NCI-H345 treated with DMSO at 0.1 percent for 48 hours (cell line): ENCODE measurements around the gene PRRC2A.

Experiments
- DNase-seq: peaks from one replicate; lab custom pipeline; 2025; ENCODE audit not compliant: unreplicated experiment; lab: John Stamatoyannopoulos, UW

Gene PRRC2A

GRCh38 chr6:31645325-31645724 is 24.8 kb downstream of the PRRC2A start:
- no peak for DNase-seq

DNA sequence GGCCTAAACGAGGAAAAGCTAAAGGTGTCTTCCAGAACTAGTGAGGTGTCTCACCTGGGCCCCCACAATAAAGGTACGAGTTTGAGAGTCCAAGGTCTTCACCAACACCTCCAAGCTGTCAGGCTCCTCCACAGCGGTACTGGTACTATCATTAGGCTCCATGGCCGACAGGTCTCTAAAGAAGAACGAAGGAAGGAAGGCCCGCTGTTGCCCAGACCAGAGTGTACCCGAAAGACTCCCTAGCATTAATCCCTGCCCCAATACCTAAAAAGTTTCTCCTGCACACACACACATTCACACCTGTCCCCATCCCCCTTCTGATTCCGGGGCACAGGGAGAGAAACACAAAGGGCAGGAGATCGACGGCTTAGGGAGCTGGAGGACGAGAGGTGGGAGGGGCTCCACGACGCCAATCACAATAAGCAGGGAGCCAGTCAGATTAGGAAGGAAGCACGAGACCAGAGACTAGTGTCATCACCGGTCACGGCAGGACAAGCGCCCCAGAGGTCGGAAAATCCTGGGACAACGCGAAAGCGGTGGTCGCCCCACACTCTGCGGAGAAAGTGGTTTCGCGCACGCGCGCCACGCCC is 31.2 kb downstream of the PRRC2A start:
- peak; percentile 26 for DNase-seq

DNA sequence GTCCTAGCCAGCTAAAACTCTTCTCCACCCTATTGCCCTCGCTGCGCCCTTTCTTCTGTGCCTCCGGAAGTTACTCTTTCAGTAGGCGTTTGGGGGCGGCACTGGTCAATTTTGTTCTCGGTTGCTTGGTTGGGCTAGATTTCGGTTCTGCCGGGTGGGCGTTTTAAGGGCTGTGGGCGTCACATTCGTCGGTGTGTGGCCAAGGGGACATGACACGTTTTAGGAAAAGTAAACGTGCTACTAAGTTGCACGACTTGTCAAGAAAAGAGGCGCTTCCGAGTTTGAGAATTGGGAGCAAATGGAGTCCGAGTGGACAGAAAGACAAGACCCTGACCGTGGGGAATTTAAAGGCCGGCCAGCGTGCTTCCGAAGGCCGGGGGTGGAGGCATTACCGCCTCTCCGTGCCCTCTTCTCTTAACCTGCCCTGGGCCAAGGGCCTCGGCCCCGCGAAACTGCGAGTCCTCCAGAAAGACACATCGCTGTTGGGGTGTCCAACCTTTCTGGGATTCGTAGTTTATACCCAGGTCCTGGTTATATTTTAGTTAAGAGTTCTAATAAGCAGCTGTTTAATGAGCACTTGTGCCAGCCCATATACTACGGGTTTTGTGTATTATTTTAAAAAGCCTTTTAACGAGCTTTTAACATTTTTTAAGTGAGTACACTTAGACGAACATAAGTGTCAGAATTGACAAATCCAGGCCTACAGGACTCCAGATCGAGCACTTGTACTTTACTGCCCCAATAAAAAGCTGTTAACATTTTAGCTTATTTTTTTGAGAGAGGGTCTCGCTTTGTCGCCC is 32.6 kb downstream of the PRRC2A start:
- DNase-seq: no peak

DNA sequence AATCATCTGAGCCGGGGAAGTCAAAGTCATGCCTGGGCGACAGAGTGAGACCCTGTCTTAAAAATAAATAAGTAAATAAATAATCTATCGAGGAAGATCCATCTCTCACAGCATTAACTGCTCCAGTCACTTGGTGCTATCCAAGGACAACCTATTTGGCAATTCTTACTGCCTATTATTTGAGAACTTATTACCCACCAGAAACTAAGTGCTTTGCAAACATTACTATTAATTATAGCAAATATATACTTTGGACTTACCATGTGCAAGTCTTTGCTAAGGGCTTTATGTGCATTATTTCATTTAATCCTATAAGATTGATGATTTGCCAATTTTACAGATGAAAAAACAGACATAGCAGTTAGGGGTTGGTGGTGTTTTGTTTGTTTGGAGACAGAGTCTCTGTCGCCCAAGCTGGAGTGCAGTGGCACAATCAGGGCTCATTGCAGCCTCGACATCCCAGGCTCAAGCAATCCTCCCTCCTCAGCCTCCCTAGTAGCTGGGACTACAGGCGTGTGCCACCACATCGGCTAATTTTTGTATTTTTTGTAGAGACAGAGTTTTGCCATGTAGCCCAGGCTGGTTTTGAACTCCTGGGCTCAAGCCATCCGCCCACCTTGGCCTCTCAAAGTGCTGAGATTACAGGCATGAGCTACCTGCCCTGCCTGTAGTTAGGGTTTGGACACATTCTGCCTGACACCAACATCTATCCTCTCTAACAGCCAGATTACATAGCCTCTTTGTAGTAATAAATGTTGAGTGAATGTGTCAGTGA is 34.2 kb downstream of the PRRC2A start:
- DNase-seq: no peak

DNA sequence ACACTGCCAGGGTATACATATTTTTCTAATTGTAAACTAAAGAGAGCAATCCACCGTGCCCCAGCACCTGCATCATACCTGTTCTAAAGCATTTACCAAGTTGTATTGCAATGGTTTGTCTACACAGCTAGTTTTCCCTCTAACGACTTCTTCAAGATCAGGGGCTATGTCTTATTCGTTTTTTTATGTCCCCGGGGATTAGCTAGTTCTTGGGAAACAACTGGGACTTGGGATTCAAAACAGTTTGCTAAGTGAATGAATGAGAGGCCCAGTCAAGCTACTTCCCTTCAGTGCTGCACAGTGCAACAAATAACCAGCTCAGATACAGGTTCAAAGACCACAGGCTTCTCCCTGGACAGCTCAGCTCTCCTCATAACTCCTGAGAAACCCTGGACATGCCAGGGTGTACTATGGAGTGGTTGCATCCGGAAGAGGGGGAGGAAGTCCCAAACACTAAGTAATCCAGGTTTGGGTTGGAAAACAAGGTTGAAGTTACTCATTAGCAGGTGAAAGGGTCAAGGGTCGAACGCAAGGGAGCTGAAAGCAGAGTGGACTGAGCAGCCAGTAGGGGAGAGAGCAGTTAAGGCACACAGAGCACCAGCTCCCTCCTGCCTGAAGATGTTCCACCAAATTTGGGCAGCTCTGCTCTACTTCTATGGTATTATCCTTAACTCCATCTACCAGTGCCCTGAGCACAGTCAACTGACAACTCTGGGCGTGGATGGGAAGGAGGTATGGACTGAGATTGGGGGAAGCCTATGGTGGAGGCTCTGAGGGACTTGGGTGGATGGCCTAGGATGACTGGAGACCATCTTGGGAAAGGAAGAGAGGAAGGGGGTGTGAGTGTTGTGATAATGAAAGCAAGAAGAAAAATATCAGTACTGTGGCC is 35.1 kb downstream of the PRRC2A start, which contains the start of gene APOM:
APOM (plus strand) TSS at position 546 of the 889 bp plus-strand sequence; CDS start at position 619, 73 bp downstream.
- DNase-seq: no peak

DNA sequence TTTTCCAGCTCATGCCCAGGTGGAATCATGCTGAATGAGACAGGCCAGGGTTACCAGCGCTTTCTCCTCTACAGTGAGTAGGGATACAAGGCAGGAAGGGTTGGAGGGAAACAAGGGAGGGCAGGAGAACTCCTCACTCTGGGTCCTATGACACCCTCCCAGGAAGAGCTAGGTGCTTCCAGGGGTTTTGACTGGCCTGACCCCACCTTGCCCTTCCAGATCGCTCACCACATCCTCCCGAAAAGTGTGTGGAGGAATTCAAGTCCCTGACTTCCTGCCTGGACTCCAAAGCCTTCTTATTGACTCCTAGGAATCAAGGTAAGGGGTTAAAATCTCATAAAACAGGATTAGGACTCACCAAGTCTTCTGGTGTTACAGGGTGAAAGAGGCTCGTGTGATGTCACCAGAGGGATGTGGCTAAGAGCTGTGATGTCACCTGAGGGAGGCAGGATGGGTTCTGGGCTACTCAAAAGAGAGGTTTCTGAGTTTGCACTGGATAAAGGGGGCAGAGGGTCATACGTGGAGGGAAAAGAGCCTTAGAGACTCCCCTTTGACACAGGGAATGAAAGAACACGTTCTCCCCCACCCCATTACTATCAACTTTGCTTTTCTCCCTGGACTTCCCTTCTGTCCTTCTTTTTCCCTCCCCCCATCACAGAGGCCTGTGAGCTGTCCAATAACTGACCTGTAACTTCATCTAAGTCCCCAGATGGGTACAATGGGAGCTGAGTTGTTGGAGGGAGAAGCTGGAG is 37.1 kb downstream of the PRRC2A start:
- no peak for DNase-seq

GRCh38 chr6:31658158-31658688 is 37.7 kb downstream of the PRRC2A start:
- DNase-seq: no peak

GRCh38 chr6:31658983-31659648 is 38.6 kb downstream of the PRRC2A start:
- DNase-seq: no peak

GRCh38 chr6:31659649-31660380 is 39.3 kb downstream of the PRRC2A start:
- DNase-seq: no peak

GRCh38 chr6:31660381-31661261 is 40.1 kb downstream of the PRRC2A start, which contains the start of gene C6orf47:
TSS of gene C6orf47 (minus strand) at chr6:31660778. CDS start at chr6:31659947, 831 bp downstream.
- peak; percentile 65 for DNase-seq

GRCh38 chr6:31661262-31662123 is 41.0 kb downstream of the PRRC2A start:
- DNase-seq: no peak

DNA sequence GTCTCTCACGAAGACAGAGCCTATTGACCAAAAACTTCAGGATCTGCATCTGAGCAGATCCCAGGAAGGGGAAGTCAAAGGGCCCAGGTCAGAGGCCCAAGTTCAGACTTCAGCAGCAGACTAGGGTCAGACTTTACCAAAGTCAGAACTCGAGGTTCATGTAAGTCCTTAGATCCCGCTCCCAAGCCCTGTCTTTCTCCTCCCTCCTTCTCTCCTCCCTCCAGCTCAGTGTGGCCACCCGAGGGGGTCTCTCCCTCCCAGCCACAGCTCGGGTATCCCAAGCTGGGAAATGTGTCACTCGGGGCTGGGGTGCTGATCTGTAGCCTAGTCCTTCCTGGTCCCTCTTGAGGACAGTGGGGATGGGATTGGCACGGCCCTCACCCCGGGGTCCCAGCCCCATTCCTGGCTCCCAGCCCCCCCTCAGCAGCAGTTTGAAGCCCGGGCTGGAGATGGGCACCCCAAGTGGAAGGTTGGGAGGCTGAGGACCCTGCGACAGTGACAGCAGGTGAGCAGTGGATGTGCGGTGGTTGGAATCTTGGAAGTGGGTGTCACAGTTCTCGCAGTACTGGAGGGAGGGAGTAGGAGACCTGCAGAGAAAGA is 41.7 kb downstream of the PRRC2A start:
- no peak for DNase-seq

GRCh38 chr6:31663126-31663960 is 42.8 kb downstream of the PRRC2A start:
- DNase-seq: no peak

DNA sequence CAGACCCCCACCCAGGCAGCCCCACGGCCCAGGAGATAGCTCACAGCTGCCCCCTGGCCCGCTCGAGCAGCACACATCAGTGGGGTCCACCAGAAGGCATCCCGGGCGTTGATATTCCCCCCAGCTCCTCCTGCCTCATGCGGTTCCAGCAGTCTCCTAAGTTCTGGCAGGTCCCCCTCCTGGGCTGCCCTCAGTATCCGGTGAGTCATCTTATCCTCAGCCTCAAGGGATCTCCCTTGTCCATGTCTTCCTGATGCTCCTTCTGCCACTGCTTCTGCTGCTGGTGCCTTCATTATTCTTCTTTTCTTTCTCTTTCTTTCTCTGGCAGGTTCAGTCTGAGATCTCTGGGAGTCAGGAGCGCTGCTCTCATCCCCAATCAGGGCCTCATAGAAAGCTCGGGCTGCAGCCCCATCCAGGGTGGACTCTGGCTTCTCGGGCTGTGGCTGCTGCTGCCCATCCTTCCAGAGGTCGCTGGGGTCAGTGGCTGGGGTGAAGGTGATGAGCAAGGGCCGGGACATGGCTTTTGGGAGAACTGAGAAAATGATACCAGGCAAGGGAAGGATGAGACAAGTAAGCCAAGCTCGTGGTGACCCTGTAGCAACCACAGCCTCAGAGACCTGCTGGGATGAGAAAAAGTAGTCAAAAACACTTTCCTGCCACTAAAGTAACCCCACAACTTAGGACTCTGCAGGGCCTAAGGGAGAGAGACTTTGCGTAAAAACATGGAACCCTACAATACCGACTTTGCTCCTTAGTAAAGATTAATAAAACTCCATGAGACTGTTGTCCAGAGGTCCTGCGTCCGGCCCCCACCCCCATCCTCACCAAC is 43.7 kb downstream of the PRRC2A start:
- no peak for DNase-seq
